ENCODE data around the gene KLK6. TPM values are rescaled to one million over a fixed set of nuclear protein-coding genes. Genes with fewer than 3 reads are reported as not detected.
A peak's percentile ranks its signal among the peaks of the same experiment; 100 is the strongest.

Gene KLK6
- polyA plus RNA-seq, 3 donors: not detected

DNA sequence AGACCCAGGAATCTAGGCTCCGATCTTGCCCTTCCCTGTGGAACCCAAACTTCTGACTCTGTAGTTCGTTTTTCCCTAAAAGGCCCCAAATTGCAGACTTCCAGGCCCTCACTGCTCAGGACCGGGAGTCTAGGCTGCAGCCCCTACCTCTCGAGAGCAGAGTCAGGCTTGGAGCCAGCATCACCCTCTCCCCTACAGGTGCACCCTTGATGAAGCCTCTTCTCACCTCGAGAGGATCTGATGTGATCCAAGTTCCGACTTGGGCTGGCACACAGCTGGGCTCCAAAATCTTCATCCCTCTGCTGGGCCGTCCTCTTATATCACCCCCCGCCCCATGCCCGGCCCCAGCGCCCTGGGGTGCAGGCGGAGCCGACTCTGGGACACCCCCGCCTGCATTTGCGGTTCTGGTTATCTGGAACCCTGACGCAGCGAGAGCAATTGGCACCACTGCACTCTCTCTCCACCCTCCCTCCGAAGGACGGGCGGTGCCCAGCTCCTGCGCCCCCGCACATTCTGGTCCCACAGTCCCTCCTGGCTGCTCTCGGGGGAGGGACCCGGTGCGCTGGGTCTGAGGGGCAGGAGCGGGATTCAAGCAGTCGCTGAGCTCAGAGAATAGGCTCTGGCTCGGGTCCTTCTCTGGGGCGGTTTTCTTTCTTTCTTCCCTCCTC is 14.4 kb upstream of the KLK6 start, which contains the start of gene KLK7:
TSS of gene KLK7 (minus strand) at position 293 of the 668 bp plus-strand sequence. CDS start 1,518 bp downstream, outside the sequence.
- H3K27ac Mint-ChIP-seq: no peak within 1 kb of the TSS
- Histone ChIP-seq H3K9ac (ENCODE audit: insufficient read depth, low read length, poor library complexity, severe bottlenecking) (no peak within 1 kb of the TSS), H3K4me1 (ENCODE audit: control insufficient read depth in 1 of 2, insufficient read depth in 2 of 2, low read length in 2 of 2) (no peaks in the 10 kb centered on the region), H3K27ac (ENCODE audit: low read depth in 1 of 2, low read length in 2 of 2) (no peak within 1 kb of the TSS), H3K36me3 (replicated peaks in 1 of 2; ENCODE audit: control insufficient read depth in 1 of 2, insufficient read depth in 2 of 2, low read length in 2 of 2) (no peaks in the 10 kb centered on the region), H3K4me2 (replicated peaks; ENCODE audit: extremely low read depth, low read length, poor library complexity, severe bottlenecking) (no peak within 1 kb of the TSS), H3K27me3 (ENCODE audit: control insufficient read depth in 2 of 2, insufficient read depth in 2 of 2, low read length in 2 of 2) (peaks cover 0 to 7% of the 10 kb centered on the region in 2 donors), H3K79me2 (ENCODE audit: insufficient read depth, low read length) (no peaks in the 10 kb centered on the region), H3K9me3 (replicated peaks in 1 of 2; ENCODE audit: control insufficient read depth in 1 of 2, insufficient read depth in 1 of 2, low read length in 2 of 2) (no peaks in the 10 kb centered on the region), H2AFZ (ENCODE audit: insufficient read depth, low read depth, low read length, poor library complexity, severe bottlenecking) (no peak within 1 kb of the TSS), H4K20me1 (ENCODE audit: insufficient read depth, low read length) (no peaks in the 10 kb centered on the region), H3K4me3 (replicated peaks in 1 of 3; ENCODE audit: low read depth in 2 of 3, low read length in 3 of 3) (no peak within 1 kb of the TSS)
- intact Hi-C loops (cut with micrococcal nuclease): no loop called here
- H3K36me3 Mint-ChIP-seq: no peaks in the 10 kb centered on the region
- WGBS (ENCODE audit: insufficient coverage): 14% methylated on average over 20 of the region's 28 CpGs
- H3K4me1 Mint-ChIP-seq: no peaks in the 10 kb centered on the region
- peaks cover 32 to 50% (median 34%) of the 10 kb centered on the region in 3 donors for H3K27me3 Mint-ChIP-seq (ENCODE audit: low read depth in 3 of 3)
- H3K4me3 Mint-ChIP-seq: peak within 1 kb of the TSS in 1 of 2 donors; percentile 58
- H3K9me3 Mint-ChIP-seq: peaks cover 0 to 14% (median 1%) of the 10 kb centered on the region in 7 donors
- no peak for DNase-seq
- TF ChIP-seq, protein P1, sequence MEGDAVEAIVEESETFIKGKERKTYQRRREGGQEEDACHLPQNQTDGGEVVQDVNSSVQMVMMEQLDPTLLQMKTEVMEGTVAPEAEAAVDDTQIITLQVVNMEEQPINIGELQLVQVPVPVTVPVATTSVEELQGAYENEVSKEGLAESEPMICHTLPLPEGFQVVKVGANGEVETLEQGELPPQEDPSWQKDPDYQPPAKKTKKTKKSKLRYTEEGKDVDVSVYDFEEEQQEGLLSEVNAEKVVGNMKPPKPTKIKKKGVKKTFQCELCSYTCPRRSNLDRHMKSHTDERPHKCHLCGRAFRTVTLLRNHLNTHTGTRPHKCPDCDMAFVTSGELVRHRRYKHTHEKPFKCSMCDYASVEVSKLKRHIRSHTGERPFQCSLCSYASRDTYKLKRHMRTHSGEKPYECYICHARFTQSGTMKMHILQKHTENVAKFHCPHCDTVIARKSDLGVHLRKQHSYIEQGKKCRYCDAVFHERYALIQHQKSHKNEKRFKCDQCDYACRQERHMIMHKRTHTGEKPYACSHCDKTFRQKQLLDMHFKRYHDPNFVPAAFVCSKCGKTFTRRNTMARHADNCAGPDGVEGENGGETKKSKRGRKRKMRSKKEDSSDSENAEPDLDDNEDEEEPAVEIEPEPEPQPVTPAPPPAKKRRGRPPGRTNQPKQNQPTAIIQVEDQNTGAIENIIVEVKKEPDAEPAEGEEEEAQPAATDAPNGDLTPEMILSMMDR (IDR thresholded peaks at IDR 0.05): no peak

DNA sequence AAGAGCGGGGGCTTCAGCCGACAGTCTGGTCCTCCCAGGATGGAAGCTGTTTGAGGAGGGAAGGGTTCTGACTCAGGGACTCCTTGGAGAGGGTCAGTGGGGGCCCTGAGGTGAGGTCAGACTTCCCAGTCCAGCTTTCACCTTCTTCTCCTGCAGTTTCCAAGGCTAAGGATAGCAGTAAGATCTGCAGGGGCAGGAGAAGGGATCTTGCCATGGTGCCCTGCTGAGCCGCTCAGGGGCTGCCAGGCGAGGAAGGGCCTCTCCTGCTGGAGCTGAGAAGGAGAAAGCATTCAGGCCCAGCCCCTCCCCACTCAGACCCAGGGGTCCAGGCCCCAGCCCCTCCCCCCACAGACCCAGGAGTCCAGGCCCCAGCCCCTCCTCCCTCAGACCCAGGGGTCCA is 12.8 kb upstream of the KLK6 start:
- H3K4me1 ChIP-seq (ENCODE audit: control insufficient read depth in 1 of 2, insufficient read depth in 2 of 2, low read length in 2 of 2): no peaks in the 10 kb centered on the region
- DNase-seq: no peak
- H3K9ac ChIP-seq (ENCODE audit: insufficient read depth, low read length, poor library complexity, severe bottlenecking): no peak overlapping the region
- intact Hi-C loops (cut with micrococcal nuclease): no loop called here
- peaks cover 32 to 54% (median 32%) of the 10 kb centered on the region in 3 donors for H3K27me3 Mint-ChIP-seq (ENCODE audit: low read depth in 3 of 3)
- H3K27ac ChIP-seq (ENCODE audit: low read depth in 1 of 2, low read length in 2 of 2): no peak overlapping the region
- H3K9me3 Mint-ChIP-seq: peaks cover 0 to 9% (median 1%) of the 10 kb centered on the region in 7 donors
- H3K4me3 Mint-ChIP-seq: no peak overlapping the region
- H4K20me1 ChIP-seq (ENCODE audit: insufficient read depth, low read length): no peaks in the 10 kb centered on the region
- H3K79me2 ChIP-seq (ENCODE audit: insufficient read depth, low read length): no peaks in the 10 kb centered on the region
- WGBS (ENCODE audit: insufficient coverage): 56% methylated on average over 2 of the region's 4 CpGs
- peaks cover 0 to 7% of the 10 kb centered on the region in 2 donors for H3K27me3 ChIP-seq (ENCODE audit: control insufficient read depth in 2 of 2, insufficient read depth in 2 of 2, low read length in 2 of 2)
- no peaks in the 10 kb centered on the region for H3K9me3 ChIP-seq (replicated peaks in 1 of 2; ENCODE audit: control insufficient read depth in 1 of 2, insufficient read depth in 1 of 2, low read length in 2 of 2)
- H3K4me3 ChIP-seq (replicated peaks in 1 of 3; ENCODE audit: low read depth in 2 of 3, low read length in 3 of 3): no peak overlapping the region
- no peaks in the 10 kb centered on the region for H3K36me3 Mint-ChIP-seq
- H3K36me3 ChIP-seq (replicated peaks in 1 of 2; ENCODE audit: control insufficient read depth in 1 of 2, insufficient read depth in 2 of 2, low read length in 2 of 2): no peaks in the 10 kb centered on the region
- TF ChIP-seq, protein P1 (IDR thresholded peaks at IDR 0.05): no peak
- H3K4me1 Mint-ChIP-seq: no peaks in the 10 kb centered on the region
- H3K27ac Mint-ChIP-seq: no peak overlapping the region
- H3K4me2 ChIP-seq (replicated peaks; ENCODE audit: extremely low read depth, low read length, poor library complexity, severe bottlenecking): no peak overlapping the region
- H2AFZ ChIP-seq (ENCODE audit: insufficient read depth, low read depth, low read length, poor library complexity, severe bottlenecking): no peak overlapping the region
